Fibroblast of mammary gland (primary cell): ENCODE results near the gene ENGASE.

ENCODE experiments used
- DNase-seq: peaks from one replicate; pipeline ENCODE4 v3.0.0-alpha.2; 2010; ENCODE audit warnings: low read depth
- H3K4me3 ChIP-seq: 2 replicates; pipeline ENCODE4 v1.5.1; 2011; ENCODE audit warnings: low read depth, mild to moderate bottlenecking, low read length, moderate library complexity; ENCODE audit not compliant: control insufficient read depth
- TF ChIP-seq, protein P1 (sequence below): conservative IDR thresholded peaks from 2 replicates; pipeline ENCODE4 v1.5.1; 2011; ENCODE audit warnings: low read depth, low read length, inconsistent platforms; ENCODE audit not compliant: control insufficient read depth, insufficient read depth

ENGASE gene

DNA sequence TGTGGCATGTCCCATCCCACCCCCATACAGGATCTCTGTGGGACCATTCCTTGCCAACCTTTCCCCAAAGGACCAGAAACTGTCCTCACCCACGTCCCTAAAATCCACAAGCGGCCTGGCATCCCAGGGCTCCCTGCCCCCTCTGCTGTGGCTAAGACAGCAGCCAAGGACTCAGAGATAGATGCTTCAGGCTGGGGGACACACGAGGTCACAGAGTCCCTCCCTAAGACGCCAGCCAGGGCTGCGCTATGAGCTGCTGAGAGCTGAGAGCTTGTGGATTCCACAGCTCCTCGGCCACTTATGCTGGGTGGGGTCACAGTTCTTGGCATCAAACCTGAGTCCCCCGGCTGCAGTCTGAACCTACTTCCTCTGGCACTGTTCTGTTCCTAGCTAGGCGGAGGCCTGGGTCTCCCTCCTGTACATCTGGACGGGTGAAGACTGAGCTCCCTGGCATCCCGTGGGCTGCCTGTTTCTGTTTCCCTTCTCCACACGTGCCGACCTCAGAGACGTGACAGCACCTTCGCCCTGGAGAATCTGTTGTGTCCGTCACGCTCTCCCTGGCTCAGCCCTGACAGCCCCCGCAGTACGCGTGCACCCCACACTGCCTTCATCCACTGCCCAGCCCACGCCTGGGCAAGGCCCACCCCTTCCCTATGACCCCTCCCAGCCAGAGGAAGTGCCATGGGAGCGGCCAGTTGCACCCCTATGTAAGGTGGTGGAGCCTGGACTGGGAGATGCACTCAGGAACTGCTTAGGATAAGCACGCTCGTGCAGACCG, 61.2 kb downstream of the ENGASE start:
- no peak overlapping the region for H3K4me3 ChIP-seq
- TF ChIP-seq, protein P1, sequence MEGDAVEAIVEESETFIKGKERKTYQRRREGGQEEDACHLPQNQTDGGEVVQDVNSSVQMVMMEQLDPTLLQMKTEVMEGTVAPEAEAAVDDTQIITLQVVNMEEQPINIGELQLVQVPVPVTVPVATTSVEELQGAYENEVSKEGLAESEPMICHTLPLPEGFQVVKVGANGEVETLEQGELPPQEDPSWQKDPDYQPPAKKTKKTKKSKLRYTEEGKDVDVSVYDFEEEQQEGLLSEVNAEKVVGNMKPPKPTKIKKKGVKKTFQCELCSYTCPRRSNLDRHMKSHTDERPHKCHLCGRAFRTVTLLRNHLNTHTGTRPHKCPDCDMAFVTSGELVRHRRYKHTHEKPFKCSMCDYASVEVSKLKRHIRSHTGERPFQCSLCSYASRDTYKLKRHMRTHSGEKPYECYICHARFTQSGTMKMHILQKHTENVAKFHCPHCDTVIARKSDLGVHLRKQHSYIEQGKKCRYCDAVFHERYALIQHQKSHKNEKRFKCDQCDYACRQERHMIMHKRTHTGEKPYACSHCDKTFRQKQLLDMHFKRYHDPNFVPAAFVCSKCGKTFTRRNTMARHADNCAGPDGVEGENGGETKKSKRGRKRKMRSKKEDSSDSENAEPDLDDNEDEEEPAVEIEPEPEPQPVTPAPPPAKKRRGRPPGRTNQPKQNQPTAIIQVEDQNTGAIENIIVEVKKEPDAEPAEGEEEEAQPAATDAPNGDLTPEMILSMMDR, result no peak
- DNase-seq, result no peak
